MM.1S (cell line): ENCODE measurements around the gene PRR19.

Source experiments
- DNase-seq: peaks from one replicate; pipeline ENCODE4 v3.0.0-alpha.2; 2015
- H2AFZ ChIP-seq: fragments of 300-600 bp; sonication (generic); 2 replicates; pipeline ENCODE4 v1.6.0; 2016; ENCODE audit warnings: antibody characterized with exemption, low read length
- H3F3A ChIP-seq: fragments of 300-600 bp; sonication (generic); 2 replicates; pipeline ENCODE4 v1.6.1; 2016; ENCODE audit warnings: mild to moderate bottlenecking, antibody characterized with exemption, low read length, moderate library complexity, mixed read lengths; ENCODE audit not compliant: insufficient read depth
- H3K27ac ChIP-seq: fragments of 300-600 bp; sonication (generic); 2 replicates; pipeline ENCODE4 v1.5.1; 2016; ENCODE audit warnings: mild to moderate bottlenecking, low read length
- H3K27me3 ChIP-seq: fragments of 300-600 bp; sonication (generic); replicated peaks from 2 replicates; pipeline ENCODE4 v1.6.0; 2016; ENCODE audit warnings: low read length; ENCODE audit not compliant: insufficient read depth
- H3K36me3 ChIP-seq: fragments of 300-600 bp; sonication (generic); replicated peaks from 2 replicates; pipeline ENCODE4 v1.6.1; 2016; ENCODE audit warnings: mild to moderate bottlenecking, low read length, mixed read lengths; ENCODE audit not compliant: insufficient read depth
- H3K4me1 ChIP-seq: fragments of 300-600 bp; sonication (generic); 2 replicates; pipeline ENCODE4 v1.6.1; 2016; ENCODE audit warnings: low read length, mixed read lengths
- H3K4me2 ChIP-seq: fragments of 300-600 bp; sonication (generic); 2 replicates; pipeline ENCODE4 v1.6.0; 2016; ENCODE audit warnings: low read depth, low read length
- H3K4me3 ChIP-seq: fragments of 300-600 bp; sonication (generic); 2 replicates; pipeline ENCODE4 v1.5.1; 2016; ENCODE audit warnings: low read length, mixed read lengths
- H3K79me2 ChIP-seq: fragments of 300-600 bp; sonication (generic); 2 replicates; pipeline ENCODE4 v1.6.1; 2016; ENCODE audit warnings: mixed run types, low read length, mixed read lengths
- H3K9ac ChIP-seq: fragments of 300-600 bp; sonication (generic); 2 replicates; pipeline ENCODE4 v1.6.1; 2016; ENCODE audit warnings: low read length, mixed read lengths
- H3K9me2 ChIP-seq: fragments of 300-600 bp; sonication (generic); replicated peaks from 2 replicates; pipeline ENCODE4 v1.6.1; 2016; ENCODE audit warnings: mild to moderate bottlenecking, low read length, mixed read lengths; ENCODE audit not compliant: insufficient read depth
- H3K9me3 ChIP-seq: fragments of 300-600 bp; sonication (generic); replicated peaks from 2 replicates; pipeline ENCODE4 v1.6.1; 2016; ENCODE audit warnings: mild to moderate bottlenecking, low read length, mixed read lengths; ENCODE audit not compliant: insufficient read depth
- H4K20me1 ChIP-seq: fragments of 300-600 bp; sonication (generic); 2 replicates; pipeline ENCODE4 v1.6.1; 2016; ENCODE audit warnings: mild to moderate bottlenecking, low read length, moderate library complexity, mixed read lengths; ENCODE audit not compliant: insufficient read depth
- EZH2 ChIP-seq: fragments of 300-600 bp; sonication (generic); optimal IDR thresholded peaks from 2 replicates; pipeline ENCODE3; 2017; ENCODE audit warnings: low read depth, mild to moderate bottlenecking, antibody characterized with exemption, low read length, mixed read lengths
- EZH2phosphoT487 ChIP-seq: fragments of 300-600 bp; sonication (generic); IDR thresholded peaks from 2 replicates; pipeline ENCODE4 v1.6.1; 2018; ENCODE audit warnings: antibody characterized with exemption, low read length
- TF ChIP-seq, protein P1 (sequence below): fragments of 300-600 bp; sonication (generic); IDR thresholded peaks from 2 replicates; pipeline ENCODE4 v1.5.1; 2016; ENCODE audit warnings: antibody characterized with exemption, low read length, mixed read lengths

The PRR19 gene

DNA sequence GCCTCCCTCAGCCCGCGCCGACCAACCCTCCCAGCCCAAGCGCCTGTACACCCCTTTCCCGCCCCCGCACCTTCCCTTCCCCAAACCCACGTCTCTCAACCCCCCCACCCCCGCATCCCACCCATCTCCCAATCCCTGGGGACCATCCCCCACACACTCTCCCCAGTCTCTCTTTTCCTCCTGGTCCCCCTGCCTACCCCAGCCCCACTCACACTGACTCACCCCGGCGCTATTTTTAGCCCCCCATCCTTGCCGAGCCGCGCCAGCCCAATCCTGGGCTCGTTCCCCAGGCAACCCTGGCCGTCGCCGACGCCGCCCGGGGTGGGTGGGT, 21.2 kb upstream of the PRR19 start:
- no peaks in the 10 kb centered on the region for H3K27me3 ChIP-seq
- no peaks in the 10 kb centered on the region for H3K9me2 ChIP-seq
- H3K4me2 ChIP-seq, result peak overlapping the region; percentile 57
- peak overlapping the region; percentile 90 for H3K4me3 ChIP-seq
- no peaks in the 10 kb centered on the region for H3K36me3 ChIP-seq
- peaks cover 13% of the 10 kb centered on the region for H3K79me2 ChIP-seq
- TF ChIP-seq EZH2, result no peak
- TF ChIP-seq, protein P1, sequence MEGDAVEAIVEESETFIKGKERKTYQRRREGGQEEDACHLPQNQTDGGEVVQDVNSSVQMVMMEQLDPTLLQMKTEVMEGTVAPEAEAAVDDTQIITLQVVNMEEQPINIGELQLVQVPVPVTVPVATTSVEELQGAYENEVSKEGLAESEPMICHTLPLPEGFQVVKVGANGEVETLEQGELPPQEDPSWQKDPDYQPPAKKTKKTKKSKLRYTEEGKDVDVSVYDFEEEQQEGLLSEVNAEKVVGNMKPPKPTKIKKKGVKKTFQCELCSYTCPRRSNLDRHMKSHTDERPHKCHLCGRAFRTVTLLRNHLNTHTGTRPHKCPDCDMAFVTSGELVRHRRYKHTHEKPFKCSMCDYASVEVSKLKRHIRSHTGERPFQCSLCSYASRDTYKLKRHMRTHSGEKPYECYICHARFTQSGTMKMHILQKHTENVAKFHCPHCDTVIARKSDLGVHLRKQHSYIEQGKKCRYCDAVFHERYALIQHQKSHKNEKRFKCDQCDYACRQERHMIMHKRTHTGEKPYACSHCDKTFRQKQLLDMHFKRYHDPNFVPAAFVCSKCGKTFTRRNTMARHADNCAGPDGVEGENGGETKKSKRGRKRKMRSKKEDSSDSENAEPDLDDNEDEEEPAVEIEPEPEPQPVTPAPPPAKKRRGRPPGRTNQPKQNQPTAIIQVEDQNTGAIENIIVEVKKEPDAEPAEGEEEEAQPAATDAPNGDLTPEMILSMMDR, result no peak
- no peak for TF ChIP-seq EZH2phosphoT487
- H2AFZ ChIP-seq, result no peak overlapping the region; the same call in 1 of the 2 replicates
- peaks cover 9% of the 10 kb centered on the region; the same call in 1 of the 2 replicates for H3F3A ChIP-seq
- no peak for DNase-seq
- H3K9ac ChIP-seq, result peak overlapping the region; percentile 75; the same call in 1 of the 2 replicates
- H3K9me3 ChIP-seq, result no peaks in the 10 kb centered on the region
- no peak overlapping the region for H3K27ac ChIP-seq
- H3K4me1 ChIP-seq, result peaks cover 21% of the 10 kb centered on the region
- H4K20me1 ChIP-seq, result no peaks in the 10 kb centered on the region

DNA sequence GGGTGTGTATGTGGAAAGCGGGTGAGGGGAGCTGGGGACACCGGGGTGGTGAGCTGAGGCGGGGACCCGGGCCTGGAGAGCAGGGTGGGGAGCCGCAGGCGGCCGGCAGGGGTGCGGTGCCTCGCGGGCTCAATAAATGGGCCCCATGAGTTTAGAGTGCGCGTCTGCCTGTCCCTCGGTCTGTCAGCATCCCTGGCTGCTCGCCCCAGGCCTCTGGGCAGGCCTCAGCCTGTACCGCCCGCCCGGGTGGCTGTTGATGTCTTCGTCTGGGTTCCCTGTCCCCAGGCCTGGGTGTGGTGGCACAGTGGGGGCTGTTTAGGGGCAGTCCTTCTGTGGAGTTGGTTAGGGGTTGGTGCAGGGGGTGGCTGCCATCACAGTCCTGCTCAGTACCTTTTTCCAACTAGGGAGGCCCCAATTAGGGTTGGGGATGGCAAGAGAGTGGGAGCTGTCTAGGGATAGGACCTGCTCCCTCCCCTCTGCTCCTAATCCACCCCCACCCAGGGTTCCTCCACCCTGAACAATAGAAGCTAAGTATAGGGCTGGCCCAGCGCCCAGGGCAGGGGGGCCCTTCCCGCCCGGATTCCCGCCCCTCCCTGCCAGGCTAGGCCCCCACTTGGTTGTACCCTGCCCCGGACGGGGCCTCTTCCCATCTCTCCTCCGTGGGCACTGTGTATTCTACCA, 20.6 kb upstream of the PRR19 start:
- Histone ChIP-seq H2AFZ (no peak overlapping the region), H3K4me3 (no peak overlapping the region), H3K9me3 (no peaks in the 10 kb centered on the region), H3K36me3 (no peaks in the 10 kb centered on the region), H3K9me2 (no peaks in the 10 kb centered on the region), H3K4me2 (no peak overlapping the region), H3K27me3 (no peaks in the 10 kb centered on the region), H3K9ac (no peak overlapping the region), H4K20me1 (no peaks in the 10 kb centered on the region), H3F3A (peaks cover 9% of the 10 kb centered on the region; the same call in 1 of the 2 replicates), H3K79me2 (peaks cover 18% of the 10 kb centered on the region), H3K27ac (no peak overlapping the region), H3K4me1 (peaks cover 21% of the 10 kb centered on the region)
- DNase-seq, result no peak
- no peak for TF ChIP-seq EZH2phosphoT487
- TF ChIP-seq, protein P1, result no peak
- no peak for TF ChIP-seq EZH2

DNA sequence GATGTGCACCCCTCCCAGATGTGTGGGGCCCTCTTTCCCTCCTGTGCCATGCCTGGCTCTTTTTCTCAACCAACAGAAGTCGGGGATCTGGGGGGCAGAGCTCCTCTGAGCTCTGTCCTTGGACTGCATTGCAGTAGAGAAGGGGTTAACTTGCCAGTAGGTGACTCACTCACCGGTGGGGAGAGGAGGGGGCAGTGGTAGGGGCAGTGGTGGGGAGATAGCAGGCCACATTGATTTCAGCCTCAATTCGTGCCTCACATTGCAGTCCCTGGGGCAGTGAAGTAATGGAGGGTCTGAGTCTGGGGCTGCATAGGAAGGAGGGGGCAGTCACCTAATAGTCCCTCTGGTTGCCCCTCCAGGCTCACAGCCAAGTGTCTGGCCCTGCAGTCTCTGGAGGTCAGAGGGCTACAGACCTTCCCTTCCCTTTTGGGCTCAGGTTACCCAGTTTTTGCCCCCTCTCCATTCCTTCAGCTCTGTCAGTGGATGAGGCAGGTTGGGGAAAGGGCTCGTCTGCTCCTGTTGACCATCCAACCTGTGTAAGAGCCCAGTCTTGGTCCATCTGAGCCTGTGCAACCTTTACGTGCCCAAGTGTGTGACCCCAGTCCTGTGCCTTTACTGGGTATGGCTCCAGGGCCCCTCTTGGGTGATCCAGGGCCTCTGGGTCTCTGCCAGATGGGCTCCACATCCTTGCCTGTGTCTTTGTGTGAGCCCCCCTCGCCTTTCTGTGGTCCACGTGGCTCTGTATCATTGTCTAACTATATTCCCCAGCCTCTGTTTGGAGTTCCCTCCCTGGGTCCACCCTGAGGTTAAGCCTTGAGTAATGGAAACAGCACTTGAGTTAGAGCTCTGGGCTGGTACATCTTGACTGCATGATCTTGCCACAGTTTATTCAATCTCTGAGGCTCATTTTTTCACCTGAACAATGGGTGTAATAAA, 19.8 kb upstream of the PRR19 start:
- Histone ChIP-seq H3K27me3 (no peaks in the 10 kb centered on the region), H3F3A (peaks cover 9% of the 10 kb centered on the region; the same call in 1 of the 2 replicates), H3K9me2 (no peaks in the 10 kb centered on the region), H3K79me2 (peaks cover 19% of the 10 kb centered on the region), H3K27ac (no peak overlapping the region), H3K4me3 (no peak overlapping the region), H2AFZ (no peak overlapping the region), H4K20me1 (no peaks in the 10 kb centered on the region), H3K9ac (no peak overlapping the region), H3K4me2 (no peak overlapping the region), H3K4me1 (peaks cover 21% of the 10 kb centered on the region), H3K36me3 (no peaks in the 10 kb centered on the region), H3K9me3 (no peaks in the 10 kb centered on the region)
- TF ChIP-seq EZH2, result no peak
- TF ChIP-seq, protein P1, result no peak
- no peak for TF ChIP-seq EZH2phosphoT487
- DNase-seq, result no peak
